ENCODE data around the gene EIF4E1B.

The EIF4E1B gene

GRCh38 chr5:176691524-176691923, 61.0 kb downstream of the EIF4E1B start:
- H3K4me3 ChIP-seq (ENCODE audit: low read depth, low read length): no peak overlapping the region
- no peak for TF ChIP-seq CTCF (IDR thresholded peaks at IDR 0.05; ENCODE audit: borderline replicate concordance, insufficient read depth, low read depth, low read length)

- H3K4me3 ChIP-seq (ENCODE audit: low read depth, low read length): no peak overlapping the region
- TF ChIP-seq CTCF (IDR thresholded peaks at IDR 0.05; ENCODE audit: borderline replicate concordance, insufficient read depth, low read depth, low read length): no peak
Observed at GRCh38 chr5:176692326-176692725, 61.9 kb downstream of the EIF4E1B start.

GRCh38 chr5:176692839-176693476, 62.5 kb downstream of the EIF4E1B start:
- H3K4me3 ChIP-seq (ENCODE audit: low read depth, low read length): no peak overlapping the region
- TF ChIP-seq CTCF (IDR thresholded peaks at IDR 0.05; ENCODE audit: borderline replicate concordance, insufficient read depth, low read depth, low read length): no peak

GRCh38 chr5:176693477-176693851, 63.0 kb downstream of the EIF4E1B start:
- TF ChIP-seq CTCF (IDR thresholded peaks at IDR 0.05; ENCODE audit: borderline replicate concordance, insufficient read depth, low read depth, low read length): no peak
- H3K4me3 ChIP-seq (ENCODE audit: low read depth, low read length): no peak overlapping the region

GRCh38 chr5:176694146-176694545, 63.7 kb downstream of the EIF4E1B start:
- TF ChIP-seq CTCF (IDR thresholded peaks at IDR 0.05; ENCODE audit: borderline replicate concordance, insufficient read depth, low read depth, low read length): no peak
- H3K4me3 ChIP-seq (ENCODE audit: low read depth, low read length): no peak overlapping the region

- no peak for TF ChIP-seq CTCF (IDR thresholded peaks at IDR 0.05; ENCODE audit: borderline replicate concordance, insufficient read depth, low read depth, low read length)
Observed at GRCh38 chr5:176694631-176695030, 64.2 kb downstream of the EIF4E1B start.

GRCh38 chr5:176695073-176695472, 64.6 kb downstream of the EIF4E1B start:
- H3K4me3 ChIP-seq (ENCODE audit: low read depth, low read length): no peak overlapping the region
- no peak for TF ChIP-seq CTCF (IDR thresholded peaks at IDR 0.05; ENCODE audit: borderline replicate concordance, insufficient read depth, low read depth, low read length)

More at GRCh38 chr5:176694631-176695030, 64.2 kb downstream of the EIF4E1B start:
- H3K4me3 ChIP-seq (ENCODE audit: low read depth, low read length): no peak overlapping the region

Data from GM12875 (cell line).